SK-N-SH treated with all-trans-retinoic acid at 6 μM for 48 hours (cell line): Measurements from ENCODE around the gene AGR3.

Source experiments
- ATAC-seq: fragments of 200-7000 bp; cut with Tn5 transposase; 3 replicates; pipeline ENCODE4 v1.9.1; 2020; ENCODE audit warnings: mild to moderate bottlenecking, moderate library complexity
- ARNTL ChIP-seq: fragments of 450-650 bp; formaldehyde crosslinking; IDR thresholded peaks from 2 replicates; pipeline ENCODE4 v1.5.0; 2020; ENCODE audit warnings: low read depth, mild to moderate bottlenecking, moderate library complexity, borderline replicate concordance
- BACH2 ChIP-seq: fragments of 250-450 bp; sonication (Bioruptor Pico); IDR thresholded peaks from 2 replicates; pipeline ENCODE4 v1.9.0; 2021; ENCODE audit warnings: mild to moderate bottlenecking, borderline replicate concordance
- CSDC2 ChIP-seq: fragments of 250-450 bp; sonication (Bioruptor Pico); IDR thresholded peaks from 2 replicates; pipeline ENCODE4 v1.5.0; 2020; ENCODE audit warnings: mild to moderate bottlenecking, moderate library complexity
- ESRRG ChIP-seq: fragments of 250-450 bp; sonication (Bioruptor Pico); IDR thresholded peaks from 2 replicates; pipeline ENCODE4 v1.6.1; 2021; ENCODE audit warnings: mild to moderate bottlenecking
- GLIS3 ChIP-seq: fragments of 250-450 bp; sonication (Bioruptor Pico); IDR thresholded peaks from 2 replicates; pipeline ENCODE4 v1.5.0; 2020; ENCODE audit warnings: mild to moderate bottlenecking, moderate library complexity
- ISL1 ChIP-seq: fragments of 250-450 bp; sonication (Bioruptor Pico); IDR thresholded peaks from 2 replicates; pipeline ENCODE4 v2.1.2; 2022; ENCODE audit warnings: mild to moderate bottlenecking, moderate library complexity
- OSR1 ChIP-seq: fragments of 250-450 bp; sonication (Bioruptor Pico); IDR thresholded peaks from 2 replicates; pipeline ENCODE4 v1.8.0; 2022; ENCODE audit warnings: moderate library complexity, mild to moderate bottlenecking, inconsistent platforms
- PATZ1 ChIP-seq: fragments of 250-450 bp; sonication (Bioruptor Pico); IDR thresholded peaks from 2 replicates; pipeline ENCODE4 v1.8.0; 2020; ENCODE audit warnings: mild to moderate bottlenecking, moderate library complexity, borderline replicate concordance
- PPARA ChIP-seq: fragments of 250-450 bp; sonication (Bioruptor Pico); IDR thresholded peaks from 2 replicates; pipeline ENCODE4 v1.5.0; 2020; ENCODE audit warnings: mild to moderate bottlenecking, borderline replicate concordance
- RARB ChIP-seq: fragments of 250-450 bp; sonication (Bioruptor Pico); IDR thresholded peaks from 2 replicates; pipeline ENCODE4 v1.8.0; 2021; ENCODE audit warnings: mild to moderate bottlenecking, moderate library complexity
- SNAI2 ChIP-seq: fragments of 250-450 bp; sonication (Bioruptor Pico); IDR thresholded peaks from 2 replicates; pipeline ENCODE4 v1.5.0; 2020; ENCODE audit warnings: mild to moderate bottlenecking, moderate library complexity
- TCF4 ChIP-seq: fragments of 250-450 bp; sonication (Bioruptor Pico); IDR thresholded peaks from 2 replicates; pipeline ENCODE4 v1.8.0; 2021; ENCODE audit warnings: mild to moderate bottlenecking, moderate library complexity, borderline replicate concordance
- TOX ChIP-seq: fragments of 250-450 bp; sonication (Bioruptor Pico); IDR thresholded peaks from 2 replicates; pipeline ENCODE4 v1.8.0; 2021; ENCODE audit warnings: mild to moderate bottlenecking, moderate library complexity, borderline replicate concordance
- TSHZ2 ChIP-seq: fragments of 250-450 bp; sonication (Bioruptor Pico); IDR thresholded peaks from 2 replicates; pipeline ENCODE4 v1.5.0; 2020; ENCODE audit warnings: mild to moderate bottlenecking, moderate library complexity
- ZC3H10 ChIP-seq: fragments of 250-450 bp; sonication (Bioruptor Pico); IDR thresholded peaks from 2 replicates; pipeline ENCODE4 v1.5.1; 2021; ENCODE audit warnings: mild to moderate bottlenecking, moderate library complexity
- ZFP3 ChIP-seq: fragments of 250-450 bp; sonication (Bioruptor Pico); IDR thresholded peaks from 2 replicates; pipeline ENCODE4 v1.5.0; 2020; ENCODE audit warnings: mild to moderate bottlenecking, moderate library complexity
- ZNF70 ChIP-seq: fragments of 450-650 bp; formaldehyde crosslinking; IDR thresholded peaks from 2 replicates; pipeline ENCODE4 v1.5.0; 2020; ENCODE audit warnings: mild to moderate bottlenecking, moderate library complexity
- ZNF8 ChIP-seq: fragments of 450-650 bp; formaldehyde crosslinking; IDR thresholded peaks from 2 replicates; pipeline ENCODE4 v1.5.0; 2020; ENCODE audit warnings: mild to moderate bottlenecking, moderate library complexity
- TF ChIP-seq, protein P1 (sequence below): fragments of 250-450 bp; sonication (Bioruptor Pico); IDR thresholded peaks from 2 replicates; pipeline ENCODE4 v1.5.1; 2021; ENCODE audit warnings: mild to moderate bottlenecking, moderate library complexity
- TF ChIP-seq, protein P2 (sequence below): fragments of 250-450 bp; sonication (Bioruptor Pico); IDR thresholded peaks from 2 replicates; pipeline ENCODE4 v1.5.1; 2020; ENCODE audit warnings: low read depth, mild to moderate bottlenecking, moderate library complexity
- TF ChIP-seq, protein P3 (sequence below): fragments of 250-450 bp; sonication (Bioruptor Pico); IDR thresholded peaks from 2 replicates; pipeline ENCODE4 v1.8.0; 2021; ENCODE audit warnings: low read depth, mild to moderate bottlenecking, moderate library complexity, borderline replicate concordance

Gene AGR3

GRCh38 chr7:16929146-16929762 is 47.5 kb upstream of the AGR3 start:
- no peak for ATAC-seq
- no peak for TF ChIP-seq ZFP3 (CRISPR knock-in tag)
- no peak for TF ChIP-seq ESRRG (CRISPR knock-in tag)
- TF ChIP-seq, protein P1, sequence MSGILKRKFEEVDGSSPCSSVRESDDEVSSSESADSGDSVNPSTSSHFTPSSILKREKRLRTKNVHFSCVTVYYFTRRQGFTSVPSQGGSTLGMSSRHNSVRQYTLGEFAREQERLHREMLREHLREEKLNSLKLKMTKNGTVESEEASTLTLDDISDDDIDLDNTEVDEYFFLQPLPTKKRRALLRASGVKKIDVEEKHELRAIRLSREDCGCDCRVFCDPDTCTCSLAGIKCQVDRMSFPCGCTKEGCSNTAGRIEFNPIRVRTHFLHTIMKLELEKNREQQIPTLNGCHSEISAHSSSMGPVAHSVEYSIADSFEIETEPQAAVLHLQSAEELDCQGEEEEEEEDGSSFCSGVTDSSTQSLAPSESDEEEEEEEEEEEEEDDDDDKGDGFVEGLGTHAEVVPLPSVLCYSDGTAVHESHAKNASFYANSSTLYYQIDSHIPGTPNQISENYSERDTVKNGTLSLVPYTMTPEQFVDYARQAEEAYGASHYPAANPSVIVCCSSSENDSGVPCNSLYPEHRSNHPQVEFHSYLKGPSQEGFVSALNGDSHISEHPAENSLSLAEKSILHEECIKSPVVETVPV (CRISPR knock-in tag): no peak
- TF ChIP-seq ARNTL (CRISPR knock-in tag): no peak
- TF ChIP-seq, protein P2, sequence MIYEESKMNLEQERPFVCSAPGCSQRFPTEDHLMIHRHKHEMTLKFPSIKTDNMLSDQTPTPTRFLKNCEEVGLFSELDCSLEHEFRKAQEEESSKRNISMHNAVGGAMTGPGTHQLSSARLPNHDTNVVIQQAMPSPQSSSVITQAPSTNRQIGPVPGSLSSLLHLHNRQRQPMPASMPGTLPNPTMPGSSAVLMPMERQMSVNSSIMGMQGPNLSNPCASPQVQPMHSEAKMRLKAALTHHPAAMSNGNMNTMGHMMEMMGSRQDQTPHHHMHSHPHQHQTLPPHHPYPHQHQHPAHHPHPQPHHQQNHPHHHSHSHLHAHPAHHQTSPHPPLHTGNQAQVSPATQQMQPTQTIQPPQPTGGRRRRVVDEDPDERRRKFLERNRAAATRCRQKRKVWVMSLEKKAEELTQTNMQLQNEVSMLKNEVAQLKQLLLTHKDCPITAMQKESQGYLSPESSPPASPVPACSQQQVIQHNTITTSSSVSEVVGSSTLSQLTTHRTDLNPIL (CRISPR knock-in tag): no peak
- TF ChIP-seq ZNF70: no peak
- TF ChIP-seq PATZ1 (CRISPR knock-in tag): no peak
- no peak for TF ChIP-seq ZNF8

GRCh38 chr7:16926861-16927260 is 45.1 kb upstream of the AGR3 start:
- no peak for ATAC-seq
- TF ChIP-seq TOX (CRISPR knock-in tag) (no peak), RARB (CRISPR knock-in tag) (no peak), TSHZ2 (CRISPR knock-in tag) (no peak), ZFP3 (CRISPR knock-in tag) (no peak), OSR1 (CRISPR knock-in tag) (no peak), BACH2 (CRISPR knock-in tag) (no peak), ESRRG (CRISPR knock-in tag) (no peak), ZC3H10 (no peak), ARNTL (CRISPR knock-in tag) (no peak), PPARA (CRISPR knock-in tag) (no peak), ZNF70 (no peak), SNAI2 (CRISPR knock-in tag) (no peak), CSDC2 (CRISPR knock-in tag) (no peak), ISL1 (no peak), ZNF8 (no peak), GLIS3 (CRISPR knock-in tag) (no peak), TCF4 (CRISPR knock-in tag) (no peak)
- TF ChIP-seq, protein P3, sequence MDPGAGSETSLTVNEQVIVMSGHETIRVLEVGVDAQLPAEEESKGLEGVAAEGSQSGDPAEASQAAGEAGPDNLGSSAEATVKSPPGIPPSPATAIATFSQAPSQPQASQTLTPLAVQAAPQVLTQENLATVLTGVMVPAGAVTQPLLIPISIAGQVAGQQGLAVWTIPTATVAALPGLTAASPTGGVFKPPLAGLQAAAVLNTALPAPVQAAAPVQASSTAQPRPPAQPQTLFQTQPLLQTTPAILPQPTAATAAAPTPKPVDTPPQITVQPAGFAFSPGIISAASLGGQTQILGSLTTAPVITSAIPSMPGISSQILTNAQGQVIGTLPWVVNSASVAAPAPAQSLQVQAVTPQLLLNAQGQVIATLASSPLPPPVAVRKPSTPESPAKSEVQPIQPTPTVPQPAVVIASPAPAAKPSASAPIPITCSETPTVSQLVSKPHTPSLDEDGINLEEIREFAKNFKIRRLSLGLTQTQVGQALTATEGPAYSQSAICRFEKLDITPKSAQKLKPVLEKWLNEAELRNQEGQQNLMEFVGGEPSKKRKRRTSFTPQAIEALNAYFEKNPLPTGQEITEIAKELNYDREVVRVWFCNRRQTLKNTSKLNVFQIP: no peak
- TF ChIP-seq, protein P2 (CRISPR knock-in tag): no peak
- TF ChIP-seq, protein P1 (CRISPR knock-in tag): no peak
